ENCODE measurements around the gene SLC4A8. TPM values are rescaled to one million over a fixed set of nuclear protein-coding genes. Genes with fewer than 3 reads are reported as not detected.

Gene SLC4A8
- total RNA-seq, 3 donors from 2014 or later (not counting 1 experiment from before 2014, with no cell fraction given) = 9.8 to 19.2 (median 13.6) TPM

DNA sequence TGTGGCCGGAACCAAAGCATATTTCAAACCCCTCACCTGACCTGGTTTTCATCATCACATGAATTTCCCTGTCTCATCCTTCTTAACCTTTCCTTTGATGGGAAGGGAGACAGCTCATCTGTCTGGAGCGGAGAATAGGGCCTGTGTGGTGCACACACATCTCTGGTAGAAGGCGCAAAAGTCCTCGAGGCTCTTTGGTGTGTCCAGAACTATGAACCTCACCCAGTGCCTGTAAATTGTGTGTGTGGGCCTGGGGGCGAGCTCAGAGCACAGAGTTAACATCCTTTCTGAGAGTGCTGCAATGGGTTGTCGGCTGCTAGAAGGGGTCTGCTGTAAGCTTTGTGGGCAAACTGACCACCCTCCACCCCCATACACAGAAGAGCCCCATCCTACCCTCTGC, 34.2 kb upstream of the SLC4A8 start:
- DNase-seq = no peak
- Histone ChIP-seq H3K27me3 (ENCODE audit: control insufficient read depth, insufficient read depth, low read length) (no peaks in the 10 kb centered on the region), H3K9me3 (ENCODE audit: control insufficient read depth, insufficient read depth, low read length) (no peaks in the 10 kb centered on the region), H3K36me3 (ENCODE audit: control insufficient read depth, insufficient read depth, low read length) (no peaks in the 10 kb centered on the region), H3K4me1 (ENCODE audit: control insufficient read depth, insufficient read depth, low read length) (peaks cover 68% of the 10 kb centered on the region), H3K27ac (ENCODE audit: low read length) (no peak overlapping the region), H3K4me3 (ENCODE audit: low read length) (no peak overlapping the region)
- TF ChIP-seq CTCF (IDR thresholded peaks at IDR 0.05) = no peak
- intact Hi-C loops (cut with micrococcal nuclease) = no loop called here
- no peaks in the 10 kb centered on the region for H3K36me3 Mint-ChIP-seq
- WGBS (ENCODE audit: insufficient coverage) = 76% methylated on average over 5 of the region's 6 CpGs
- peak overlapping the region; percentile 94 for H3K4me3 Mint-ChIP-seq
- no peaks in the 10 kb centered on the region for H3K27me3 Mint-ChIP-seq (ENCODE audit: low read depth in 2 of 2)
- no peaks in the 10 kb centered on the region for H3K9me3 Mint-ChIP-seq
- peaks cover 84 to 92% of the 10 kb centered on the region in 2 donors for H3K4me1 Mint-ChIP-seq
- ATAC-seq = no peak
- H3K27ac Mint-ChIP-seq = peak overlapping the region; percentile 89 to 94

DNA sequence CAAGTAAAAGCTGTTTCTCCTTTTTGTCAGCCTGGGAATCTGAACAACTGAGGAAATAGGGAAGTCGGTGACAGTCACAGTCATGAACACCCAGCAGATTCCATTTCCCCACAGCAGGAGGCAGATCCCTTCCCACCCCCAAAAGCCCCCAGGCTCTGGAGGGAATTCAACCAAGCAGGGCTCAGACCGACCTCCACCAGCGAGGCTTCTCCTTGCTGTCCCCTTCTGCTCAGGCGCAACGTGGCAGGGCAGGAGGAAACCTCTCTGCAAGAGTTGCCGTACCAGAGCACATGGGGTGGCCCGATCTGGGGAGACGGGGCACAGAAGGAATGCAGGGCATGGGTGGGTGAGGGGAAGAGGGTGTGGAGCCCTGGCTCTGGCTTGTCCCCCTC, 33.7 kb upstream of the SLC4A8 start:
- H3K4me3 ChIP-seq (ENCODE audit: low read length) = peak overlapping the region; percentile 63
- Mint-ChIP-seq H3K9me3 (no peaks in the 10 kb centered on the region), H3K27me3 (ENCODE audit: low read depth in 2 of 2) (no peaks in the 10 kb centered on the region), H3K27ac (peak overlapping the region; percentile 89 to 94), H3K4me1 (peaks cover 84 to 92% of the 10 kb centered on the region in 2 donors), H3K4me3 (peak overlapping the region; percentile 94), H3K36me3 (no peaks in the 10 kb centered on the region)
- H3K27me3 ChIP-seq (ENCODE audit: control insufficient read depth, insufficient read depth, low read length) = no peaks in the 10 kb centered on the region
- intact Hi-C loops (cut with micrococcal nuclease) = loop anchor here (1.0 kb wide), 1 partner anchor 22 kb away; no protein-coding TSS in a partner anchor
- H3K9me3 ChIP-seq (ENCODE audit: control insufficient read depth, insufficient read depth, low read length) = no peaks in the 10 kb centered on the region
- peaks cover 73% of the 10 kb centered on the region for H3K4me1 ChIP-seq (ENCODE audit: control insufficient read depth, insufficient read depth, low read length)
- no peaks in the 10 kb centered on the region for H3K36me3 ChIP-seq (ENCODE audit: control insufficient read depth, insufficient read depth, low read length)
- TF ChIP-seq CTCF (IDR thresholded peaks at IDR 0.05) = no peak
- ATAC-seq = peak; percentile 8 to 27 (median 17)
- 6% methylated on average over 8 of the region's 8 CpGs for WGBS (ENCODE audit: insufficient coverage)
- peak; percentile 19 to 54 for DNase-seq
- H3K27ac ChIP-seq (ENCODE audit: low read length) = peak overlapping the region; percentile 72

GRCh38 chr12:51391283-51392123, 33.1 kb upstream of the SLC4A8 start, which contains the start of gene GALNT6:
GALNT6 (minus strand) TSS chr12:51391406; CDS start chr12:51379781, 11,625 bp downstream.
- no peaks in the 10 kb centered on the region for H3K27me3 ChIP-seq (ENCODE audit: control insufficient read depth, insufficient read depth, low read length)
- no peak for TF ChIP-seq CTCF (IDR thresholded peaks at IDR 0.05)
- DNase-seq (peak; percentile 51 to 85), ATAC-seq (peak; percentile 52 to 68 (median 65))
- under 1% methylated on average over 73 of the region's 73 CpGs for WGBS (ENCODE audit: insufficient coverage)
- no peaks in the 10 kb centered on the region for H3K9me3 ChIP-seq (ENCODE audit: control insufficient read depth, insufficient read depth, low read length)
- H3K27me3 Mint-ChIP-seq (ENCODE audit: low read depth in 2 of 2) = no peaks in the 10 kb centered on the region
- intact Hi-C loops (cut with micrococcal nuclease) = loop anchor here (1.0 kb wide), 1 partner anchor 22 kb away; no protein-coding TSS in a partner anchor
- H3K4me1 Mint-ChIP-seq = peaks cover 83 to 91% of the 10 kb centered on the region in 2 donors
- H3K4me3 ChIP-seq (ENCODE audit: low read length) = peak within 1 kb of the TSS; percentile 63
- H3K9me3 Mint-ChIP-seq = no peaks in the 10 kb centered on the region
- H3K4me1 ChIP-seq (ENCODE audit: control insufficient read depth, insufficient read depth, low read length) = peaks cover 68% of the 10 kb centered on the region
- peak within 1 kb of the TSS; percentile 89 to 94 for H3K27ac Mint-ChIP-seq
- H3K4me3 Mint-ChIP-seq = peak within 1 kb of the TSS; percentile 94
- no peaks in the 10 kb centered on the region for H3K36me3 Mint-ChIP-seq
- peak within 1 kb of the TSS; percentile 78 for H3K27ac ChIP-seq (ENCODE audit: low read length)
- no peaks in the 10 kb centered on the region for H3K36me3 ChIP-seq (ENCODE audit: control insufficient read depth, insufficient read depth, low read length)

Data from natural killer cell (primary cell).